NCI-H146 (cell line): ENCODE data around the gene DNASE1L3.
A peak's percentile ranks its signal among the peaks of the same experiment; 100 is the strongest.
"Not testable (repeated sequence)": the region's sequence is repeated elsewhere in the genome, so short reads cannot be mapped to it uniquely, and the experiment has no call there.

Source experiments
- DNase-seq: peaks from one replicate; lab custom pipeline; 2025; lab: John Stamatoyannopoulos, UW

Gene DNASE1L3

DNA sequence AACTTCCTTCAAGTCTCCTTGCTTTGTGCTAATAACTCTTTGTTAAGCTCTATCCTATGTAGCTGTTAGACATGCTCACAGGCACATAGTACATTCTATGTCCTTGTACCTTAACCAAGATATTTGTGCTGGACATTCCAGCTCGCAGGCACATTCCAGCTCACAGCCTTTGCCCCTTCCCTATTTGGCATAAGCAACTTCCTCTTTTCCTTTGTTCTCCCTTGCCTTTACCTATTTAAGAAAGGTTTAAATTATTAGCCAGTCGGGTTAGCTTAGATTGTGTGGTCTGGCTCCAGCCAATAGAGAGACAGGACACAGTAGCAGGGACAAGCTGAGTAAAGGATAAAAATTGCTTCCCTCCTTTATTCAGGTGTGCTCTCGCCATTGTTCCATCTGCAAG, 9.3 kb downstream of the DNASE1L3 start:
- DNase-seq, result not testable (repeated sequence)

DNA sequence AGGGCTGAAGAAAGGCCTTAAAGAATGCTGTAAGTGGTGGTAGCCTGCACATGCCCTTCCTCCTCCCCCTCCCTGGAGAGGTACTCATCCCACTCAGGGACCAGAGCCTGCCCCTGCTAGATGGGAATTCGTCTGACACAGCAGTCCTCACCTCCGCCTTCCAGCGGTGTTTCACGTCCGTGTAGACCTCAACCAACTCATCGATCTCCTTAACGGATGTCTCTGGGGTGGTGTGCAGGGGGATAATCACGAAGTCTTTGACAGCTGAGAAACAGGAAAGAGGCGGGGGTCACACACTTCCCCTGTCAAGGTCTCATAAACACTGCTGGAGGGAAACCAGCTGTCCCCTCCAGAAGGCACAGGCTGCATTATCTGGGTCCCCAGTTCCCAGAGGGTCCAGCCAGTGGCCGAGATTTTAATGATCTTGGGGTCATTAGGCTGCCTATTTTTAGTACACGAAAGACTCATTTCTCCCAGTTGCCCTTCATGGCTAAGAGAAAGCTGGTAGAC, 9.9 kb downstream of the DNASE1L3 start:
- no peak for DNase-seq

DNA sequence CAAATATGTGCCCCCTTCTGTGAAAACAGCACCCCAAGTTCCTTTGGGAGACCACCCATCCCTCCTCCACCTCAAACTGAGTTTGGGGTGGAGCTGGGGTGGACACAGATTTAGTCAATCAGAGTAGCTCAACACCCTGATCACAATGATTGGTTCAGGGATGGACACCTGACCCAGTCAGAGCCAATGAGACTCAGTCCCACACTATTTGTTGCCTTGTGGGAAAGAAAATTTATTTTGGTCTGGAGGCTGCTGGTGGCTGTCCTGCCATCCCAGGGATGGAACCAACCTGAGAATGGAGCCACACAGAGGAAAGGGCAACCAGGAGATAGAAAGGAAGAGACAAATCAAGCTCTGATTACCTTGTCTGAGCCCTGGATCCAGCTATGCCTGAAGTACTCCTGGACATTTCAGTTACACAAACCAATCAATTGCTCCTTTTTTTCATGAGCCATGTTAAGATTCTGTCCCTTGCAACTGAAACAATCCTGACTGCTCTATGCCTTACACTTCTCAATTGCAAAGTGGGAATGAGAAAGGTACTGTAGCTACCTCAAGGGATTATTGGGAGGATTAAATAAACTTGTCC, 10.6 kb downstream of the DNASE1L3 start:
- no peak for DNase-seq

DNA sequence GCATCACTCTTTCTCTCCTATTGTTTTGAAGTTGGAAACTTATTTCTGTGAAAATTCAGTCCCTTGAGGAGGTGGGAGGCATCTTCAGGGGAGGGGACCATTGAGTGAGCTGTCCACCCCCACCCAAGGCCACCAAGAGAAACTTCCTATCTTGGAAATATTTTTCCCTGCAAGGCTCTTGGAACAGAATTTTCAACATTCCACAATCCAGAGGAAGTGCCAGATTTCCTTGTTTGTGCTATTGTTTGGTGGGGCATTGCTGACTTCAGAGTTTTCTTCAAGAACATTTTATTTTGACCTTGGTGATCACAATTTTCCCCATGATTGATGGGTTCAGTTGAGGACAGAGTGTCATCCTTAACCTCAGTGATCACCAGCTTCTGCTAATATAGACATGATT, 12.0 kb downstream of the DNASE1L3 start:
- no peak for DNase-seq

DNA sequence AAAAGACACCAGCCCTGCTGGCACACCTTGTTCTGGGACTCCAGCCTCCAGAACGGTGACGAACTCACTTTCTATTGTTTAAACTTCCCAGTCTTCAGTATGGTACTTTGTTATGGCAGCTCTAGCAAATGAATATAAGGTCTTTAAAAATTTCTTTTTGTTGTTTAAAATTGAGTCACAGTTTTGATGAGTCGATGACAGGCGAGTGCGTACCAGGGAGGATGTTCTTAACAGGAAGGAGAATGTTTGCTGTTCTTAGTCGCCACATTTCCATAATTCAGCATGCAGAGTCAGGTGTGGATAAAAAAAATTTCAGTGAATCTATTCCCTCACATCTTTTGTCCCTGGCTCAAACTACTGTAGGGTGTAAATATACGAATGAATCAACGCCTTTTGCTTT, 12.4 kb downstream of the DNASE1L3 start:
- DNase-seq, result no peak

DNA sequence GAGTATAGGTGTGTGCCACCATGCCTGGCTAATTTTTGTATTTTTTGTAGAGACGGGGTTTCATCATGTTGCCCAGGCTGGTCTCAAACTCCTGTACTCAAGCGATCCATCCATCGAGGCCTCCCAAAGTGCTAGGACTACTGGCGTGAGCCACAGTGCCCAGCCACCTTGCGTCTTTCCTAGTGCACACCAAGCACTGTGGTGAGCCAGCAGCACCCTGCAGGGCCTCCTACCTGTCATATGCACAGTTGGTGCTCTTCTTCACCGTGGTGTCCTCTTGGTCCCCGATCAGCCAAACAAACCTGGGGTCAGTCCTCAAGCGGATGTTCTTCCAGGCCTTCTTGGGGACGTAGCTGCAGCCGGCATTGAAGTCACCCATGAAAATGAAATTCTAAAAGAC, 13.2 kb downstream of the DNASE1L3 start:
- no peak for DNase-seq

DNA sequence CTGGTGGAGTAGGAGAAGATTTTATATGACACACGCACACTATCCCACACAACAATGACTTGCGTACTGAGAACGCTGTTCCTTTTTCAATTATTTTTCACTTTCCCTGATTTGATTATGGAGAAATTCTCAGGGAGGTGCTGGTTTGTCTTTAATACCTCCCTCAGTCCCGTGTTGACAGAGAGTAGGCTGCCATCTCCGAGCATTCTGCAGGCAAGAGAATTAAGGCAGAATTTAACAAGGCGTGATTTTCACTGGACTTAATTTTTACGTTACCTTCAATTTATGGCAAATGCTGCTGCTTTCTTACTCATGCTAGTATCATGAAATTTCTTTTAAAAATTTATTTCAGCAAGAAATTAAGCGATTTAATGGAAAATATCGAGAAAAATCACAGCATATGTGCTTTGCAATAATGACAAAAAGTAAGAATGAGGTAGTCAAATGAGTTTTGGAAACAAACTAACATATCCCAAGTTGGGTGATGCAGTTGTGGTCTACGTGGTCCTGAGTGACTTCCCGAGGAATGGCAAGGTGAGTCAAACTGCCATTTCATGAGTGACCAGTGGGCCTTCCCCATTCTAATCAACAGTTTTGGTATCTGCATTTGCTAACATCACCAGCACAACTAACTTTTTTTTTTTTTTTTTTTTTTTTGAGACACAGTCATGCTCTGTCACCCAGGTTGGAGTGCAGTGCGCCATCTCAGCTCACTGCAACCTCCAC, 16.9 kb downstream of the DNASE1L3 start:
- DNase-seq, result no peak

DNA sequence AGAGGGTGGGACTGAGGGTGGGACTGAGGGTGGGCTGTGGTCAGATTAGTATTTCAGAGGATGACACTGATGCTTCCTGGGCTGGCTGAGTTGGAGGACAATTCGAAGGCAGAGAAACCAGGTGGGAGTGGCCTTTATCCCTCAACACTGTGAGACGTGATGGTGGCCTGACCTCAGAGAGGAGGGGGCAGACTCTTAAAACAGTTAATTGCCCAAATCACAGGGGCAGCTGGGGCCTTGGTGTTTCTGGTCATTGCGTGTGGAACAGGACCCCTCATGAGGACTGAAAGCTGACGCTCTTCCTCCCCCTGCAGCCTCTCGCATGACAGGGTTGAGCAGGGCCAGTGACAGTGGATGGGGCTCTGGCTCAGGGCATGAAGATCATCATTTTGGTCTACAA, 18.7 kb downstream of the DNASE1L3 start:
- DNase-seq, result no peak

DNA sequence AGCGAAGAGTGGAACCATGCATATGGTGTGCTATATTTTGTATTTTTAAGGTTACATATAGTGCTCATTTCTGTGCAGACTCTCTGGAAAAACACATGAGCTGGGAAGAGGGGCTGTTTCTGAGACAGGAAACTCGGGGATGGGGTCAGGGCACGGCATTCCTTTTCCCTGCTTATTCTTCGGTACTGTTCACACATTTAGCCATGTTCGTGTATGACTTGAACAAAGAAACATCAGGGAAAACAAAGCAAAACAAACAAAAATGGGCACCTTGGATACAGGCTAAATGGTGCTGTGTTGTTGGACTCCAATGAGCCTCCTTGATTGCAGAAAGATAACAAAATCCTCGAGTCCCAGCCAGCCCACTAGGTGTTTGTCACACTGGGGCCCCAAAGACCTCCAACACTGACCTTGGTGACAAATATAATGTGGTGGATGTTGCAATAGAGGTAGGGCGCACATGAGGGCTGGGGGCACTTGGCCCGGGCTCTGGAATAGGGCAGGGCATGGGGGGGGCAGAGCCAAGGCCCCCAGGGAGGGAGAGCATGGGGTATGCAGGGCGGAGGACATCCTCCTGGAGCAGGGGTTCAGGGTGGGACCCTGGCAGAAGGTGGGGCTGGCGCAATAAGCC, 19.3 kb downstream of the DNASE1L3 start:
- DNase-seq, result peak; percentile 12

DNA sequence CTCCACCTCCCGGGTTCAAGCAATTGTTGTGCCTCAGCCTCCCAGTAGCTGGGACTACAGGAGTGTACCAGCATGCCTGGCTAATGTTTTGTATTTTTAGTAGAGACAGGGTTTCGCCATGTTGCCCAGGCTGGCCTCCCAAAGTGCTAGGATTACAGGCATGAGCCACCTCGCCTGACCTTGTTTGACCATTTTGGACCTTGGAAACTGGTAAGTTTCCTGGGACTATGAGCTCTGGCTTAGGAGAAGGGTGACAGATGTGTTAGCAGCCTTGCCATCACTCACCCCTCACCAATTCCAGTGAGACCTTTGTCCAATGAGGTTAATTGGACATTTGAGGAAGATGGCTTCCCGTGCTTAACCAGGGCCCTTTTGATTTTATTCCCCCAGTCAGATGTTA, 19.9 kb downstream of the DNASE1L3 start:
- no peak for DNase-seq

DNA sequence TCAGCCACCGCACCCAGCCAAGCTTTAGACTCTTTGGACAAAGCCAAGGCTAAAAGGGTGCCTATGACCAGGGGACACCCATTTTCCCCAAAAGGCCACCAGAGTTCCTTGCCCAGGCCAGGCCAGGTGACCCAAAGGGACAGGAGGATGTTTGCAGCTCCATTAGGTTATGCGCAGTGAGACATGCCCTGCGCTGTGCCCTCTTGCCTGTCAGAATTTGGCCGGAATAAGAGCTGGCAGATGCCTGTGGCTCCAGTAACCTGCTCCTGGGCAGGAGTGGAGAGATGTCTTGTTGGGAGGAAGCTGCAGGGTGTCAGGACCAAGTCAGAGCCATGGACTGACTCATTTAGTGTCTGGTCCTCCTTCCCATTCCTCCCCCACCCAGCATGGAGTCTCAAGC, 20.5 kb downstream of the DNASE1L3 start:
- DNase-seq, result no peak

DNA sequence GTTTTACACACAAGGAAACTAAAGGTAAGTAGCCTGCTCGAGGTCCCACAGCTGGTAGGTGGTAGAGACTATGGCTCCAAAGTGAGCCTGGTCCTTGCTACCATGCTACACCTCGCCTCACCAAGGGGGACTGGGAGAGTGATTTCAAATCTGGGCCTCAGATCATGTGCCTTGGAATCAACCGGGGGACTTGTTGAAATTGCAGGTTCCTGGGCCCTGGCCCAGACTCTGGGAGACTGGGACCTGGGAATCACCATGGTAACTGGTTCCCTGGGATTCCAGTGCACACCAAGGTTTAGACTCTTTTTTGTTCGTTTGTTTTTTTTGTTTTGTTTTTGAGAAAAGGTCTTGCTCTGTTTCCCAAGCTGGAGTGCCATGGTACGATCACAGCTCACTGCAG, 21.1 kb downstream of the DNASE1L3 start:
- no peak for DNase-seq

DNA sequence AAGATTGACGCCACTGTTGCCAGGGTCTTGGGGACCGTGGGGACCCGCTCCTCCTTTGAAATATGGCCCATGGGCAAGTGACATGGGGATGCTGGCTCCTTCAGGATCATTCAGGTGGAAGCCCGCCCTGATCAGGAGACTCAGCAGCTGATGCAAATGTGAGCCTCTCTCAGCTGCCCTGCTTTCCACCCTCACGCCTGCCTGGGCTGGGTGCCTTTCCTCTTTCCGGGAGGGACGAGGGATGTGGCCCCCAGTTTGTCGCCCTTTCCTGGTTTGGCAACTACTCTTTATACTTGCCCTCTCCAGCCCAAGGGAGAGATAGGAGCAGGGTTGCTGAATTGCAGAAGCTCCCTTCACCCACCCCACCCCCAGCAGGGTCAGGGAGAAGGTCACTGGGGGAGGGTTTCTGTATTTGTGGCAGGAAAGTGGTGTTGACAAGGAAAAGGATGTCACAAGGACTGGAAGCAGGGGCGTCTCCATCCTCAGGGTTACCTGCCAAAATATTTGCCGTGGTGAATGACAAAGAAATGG, 21.8 kb downstream of the DNASE1L3 start:
- no peak for DNase-seq

DNA sequence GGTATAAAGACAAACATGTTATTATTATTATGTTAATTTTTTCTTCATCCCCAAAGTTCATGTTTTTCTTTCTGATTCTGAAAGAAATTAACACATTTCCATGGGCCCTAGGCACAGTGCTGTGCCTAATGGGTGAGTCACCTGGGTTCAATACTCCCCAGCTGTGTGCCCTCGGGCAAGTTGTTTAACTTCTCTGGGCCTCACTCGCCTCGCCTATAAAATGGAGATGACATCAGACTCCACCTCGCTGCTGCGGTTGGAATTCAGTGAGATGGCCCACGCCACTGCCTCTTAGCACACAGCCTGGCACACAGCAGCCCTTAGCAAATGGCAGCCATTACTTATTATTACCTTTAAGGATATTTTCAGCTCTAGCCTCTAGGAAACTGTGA, 22.6 kb downstream of the DNASE1L3 start:
- no peak for DNase-seq

DNA sequence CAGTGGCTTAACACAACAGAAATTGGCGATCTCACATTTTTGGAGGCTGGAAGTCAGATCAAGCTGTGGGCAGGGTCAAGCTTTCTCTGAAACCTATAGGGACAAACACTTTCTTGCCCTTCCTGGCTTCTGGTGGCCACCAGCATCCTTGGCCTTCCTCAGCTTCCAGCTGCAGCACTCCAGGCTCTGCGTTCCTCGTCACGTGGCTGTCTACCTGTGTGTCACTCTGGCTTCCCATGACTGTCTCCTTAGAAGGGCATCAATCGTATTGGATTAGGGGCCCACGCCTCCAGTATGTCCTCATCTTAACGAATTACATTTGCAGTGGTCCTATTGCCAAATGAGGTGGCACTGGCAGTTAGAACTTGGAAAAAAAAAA, 25.8 kb downstream of the DNASE1L3 start:
- no peak for DNase-seq

DNA sequence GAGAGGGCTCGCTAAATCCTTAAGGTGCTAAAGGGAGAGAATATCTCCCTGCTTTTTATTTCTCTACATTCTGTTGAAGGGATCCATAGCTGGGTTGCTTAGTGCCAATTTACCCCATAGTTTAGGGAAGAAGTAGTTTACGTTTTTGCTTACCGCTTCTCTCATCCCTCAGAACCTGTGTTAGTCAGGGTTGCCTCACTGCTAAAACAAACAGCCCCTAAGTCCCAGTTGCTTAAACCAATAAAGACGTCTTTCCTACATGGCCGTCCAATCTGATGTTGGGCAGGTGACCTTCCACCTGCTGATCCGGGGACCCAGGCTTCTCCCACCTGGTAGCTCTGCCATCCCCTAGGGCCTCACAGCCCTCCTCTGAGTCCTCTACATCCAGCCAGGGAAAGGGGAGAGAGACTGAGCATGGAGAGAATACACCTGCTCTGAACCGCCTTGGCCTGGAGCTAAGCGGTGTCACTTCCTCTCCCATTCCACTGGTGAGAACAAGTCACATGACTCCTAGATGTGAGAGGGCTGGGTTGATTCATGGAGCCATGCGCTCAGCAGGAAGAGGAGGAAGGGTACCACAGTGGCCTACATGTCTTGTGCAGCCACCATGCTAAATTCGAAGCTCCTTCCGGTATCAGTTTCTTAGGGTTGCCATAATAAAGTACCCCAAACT, 26.3 kb downstream of the DNASE1L3 start:
- peak; percentile 4 for DNase-seq

DNA sequence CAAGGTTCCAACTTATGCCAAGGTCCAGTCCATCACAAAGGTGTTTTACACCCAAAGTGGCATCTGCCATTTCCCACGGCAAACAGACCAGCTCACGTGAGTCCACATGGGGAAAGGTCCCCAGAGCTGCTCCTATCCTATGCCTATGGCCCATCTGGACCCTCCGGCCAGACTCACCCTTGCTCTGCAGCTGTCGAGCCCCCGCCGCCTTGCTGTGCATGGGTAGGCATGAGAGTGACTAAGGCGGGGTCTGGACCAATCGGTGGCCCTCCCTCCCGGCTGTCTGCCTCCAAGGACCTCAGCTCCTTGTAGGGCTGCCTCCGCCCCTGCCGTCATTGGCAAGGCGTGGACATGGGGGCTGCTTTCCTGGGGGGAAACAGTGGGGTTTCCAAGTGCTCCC, 26.9 kb downstream of the DNASE1L3 start:
- DNase-seq, result no peak

DNA sequence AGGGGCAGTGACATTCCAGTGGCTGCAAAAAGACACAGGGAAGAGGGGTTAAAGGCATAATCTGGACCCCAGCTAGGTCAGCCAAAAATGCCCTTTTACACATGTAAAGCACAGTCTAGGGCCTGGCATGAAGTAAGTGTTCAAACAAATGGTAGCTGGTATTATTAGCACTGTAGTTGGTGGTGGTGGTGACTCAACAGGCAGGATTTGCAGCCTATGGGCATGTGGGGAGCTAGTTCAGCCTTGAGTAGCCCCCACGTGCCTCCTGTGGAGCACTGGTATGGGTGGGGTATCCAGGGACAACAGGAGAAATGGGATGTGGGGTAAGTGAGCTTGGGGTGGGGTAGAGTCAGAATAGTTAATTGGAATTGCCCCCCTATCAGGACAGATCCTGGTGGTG, 27.6 kb downstream of the DNASE1L3 start:
- no peak for DNase-seq

DNA sequence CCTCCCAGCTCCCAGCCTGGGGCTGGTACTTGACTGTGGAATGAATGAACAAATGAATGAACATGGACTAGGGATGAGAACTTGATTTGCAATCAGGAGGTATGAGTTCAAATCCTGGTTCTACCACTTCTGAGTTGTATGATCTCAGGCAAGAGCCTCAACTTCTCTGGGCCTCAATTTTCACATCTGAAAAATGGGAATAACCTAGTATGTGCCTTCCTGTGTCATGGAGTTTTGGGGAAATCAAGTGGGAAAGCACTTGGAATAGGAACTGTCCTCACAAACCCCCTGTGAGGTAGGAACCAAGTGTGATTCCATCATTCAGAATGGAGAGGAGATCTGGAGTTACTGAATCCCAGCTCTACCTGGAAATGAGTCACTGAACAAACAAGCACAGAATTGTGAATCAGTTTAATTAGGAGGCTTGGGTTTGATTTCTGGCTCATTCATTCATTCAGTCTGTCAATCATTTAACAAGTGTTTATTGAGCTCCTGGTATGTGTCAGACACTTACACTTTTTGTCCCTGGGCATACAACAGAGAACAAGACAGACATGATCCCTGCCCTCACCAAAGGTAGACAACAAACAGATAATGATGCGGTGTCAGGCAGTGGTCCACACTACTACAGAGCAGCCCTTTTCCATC, 29.7 kb downstream of the DNASE1L3 start:
- DNase-seq, result no peak

DNA sequence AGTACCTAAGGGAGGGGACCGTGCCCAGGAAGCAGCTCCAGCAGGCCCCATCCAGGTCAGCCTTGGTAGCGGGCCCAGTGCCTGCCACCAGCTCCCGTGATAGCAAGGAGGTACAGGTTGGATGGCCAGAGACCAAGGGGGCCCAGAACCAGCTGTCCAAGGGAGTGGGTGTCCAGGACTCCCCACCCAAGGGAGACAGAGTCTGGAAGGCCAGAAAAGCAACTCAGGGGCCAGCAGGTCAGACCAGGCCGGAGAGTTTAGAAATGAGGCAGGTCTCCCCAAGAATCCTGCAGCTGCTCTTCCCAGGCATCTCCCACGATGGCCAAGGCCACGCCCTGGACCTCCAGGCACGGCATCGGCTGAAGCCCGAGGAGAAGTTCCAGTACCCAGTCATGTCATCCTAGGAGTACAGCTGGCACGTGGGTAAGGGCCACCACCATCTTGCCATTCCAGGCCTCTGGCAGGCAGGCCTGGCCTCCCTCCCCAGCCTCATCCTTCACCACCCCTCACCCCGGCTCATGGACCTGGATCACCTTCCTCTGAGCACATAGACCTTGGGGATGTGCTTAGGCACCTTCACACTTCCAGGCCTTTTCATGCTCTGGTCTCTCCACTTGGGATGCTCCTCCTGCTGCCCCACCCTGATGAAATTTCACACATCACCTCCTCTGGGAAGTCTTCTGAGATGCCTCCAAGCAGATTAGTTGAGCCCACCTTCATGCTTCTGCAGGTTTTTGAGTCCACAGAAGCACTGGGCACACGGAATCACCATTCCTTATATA, 30.5 kb downstream of the DNASE1L3 start:
- no peak for DNase-seq
